GM12892 (cell line): ENCODE data around the gene DSCAML1.

Source experiments
- DNase-seq: peaks from one replicate; pipeline ENCODE4 v3.0.0; 2011; ENCODE audit not compliant: insufficient read length
- FAIRE-seq: peaks from 2 replicates; lab custom pipeline; 2011; peaks lifted over from hg19 to GRCh38; lab: Jason Lieb, UNC
- POLR2A ChIP-seq: IDR thresholded peaks from 2 replicates; pipeline ENCODE4 v1.6.1; 2011; ENCODE audit warnings: low read depth, low read length, control low read depth
- POLR2AphosphoS5 ChIP-seq: IDR thresholded peaks from 2 replicates; pipeline ENCODE4 v1.6.1; 2011; ENCODE audit warnings: low read depth, low read length, control low read depth
- TAF1 ChIP-seq: IDR thresholded peaks from 2 replicates; pipeline ENCODE4 v1.6.1; 2011; ENCODE audit warnings: low read depth, mild to moderate bottlenecking, control low read depth, low read length, borderline replicate concordance

The DSCAML1 gene

DNA sequence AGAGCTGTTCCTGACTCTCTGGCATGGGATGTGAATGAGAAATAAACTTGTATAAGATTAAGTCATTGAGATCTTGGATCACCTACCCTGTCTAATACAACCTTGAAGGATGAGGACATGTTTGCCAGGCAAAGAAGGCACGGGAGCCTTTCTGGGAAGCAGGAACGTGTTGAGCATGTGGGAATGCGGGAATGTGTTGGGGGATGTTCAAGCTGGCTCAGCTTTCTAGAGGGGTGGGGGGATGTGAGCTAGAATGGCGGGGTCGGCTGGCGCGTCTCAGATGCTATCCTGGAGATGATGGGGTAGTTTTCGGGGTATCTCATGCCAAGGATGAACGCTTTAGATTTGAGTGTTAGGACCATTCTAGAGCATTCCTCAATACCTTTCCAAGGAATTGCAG, 227.1 kb downstream of the DSCAML1 start:
- no peak for DNase-seq
- FAIRE-seq, result no peak
- TF ChIP-seq POLR2AphosphoS5 (no peak), TAF1 (no peak), POLR2A (no peak)

DNA sequence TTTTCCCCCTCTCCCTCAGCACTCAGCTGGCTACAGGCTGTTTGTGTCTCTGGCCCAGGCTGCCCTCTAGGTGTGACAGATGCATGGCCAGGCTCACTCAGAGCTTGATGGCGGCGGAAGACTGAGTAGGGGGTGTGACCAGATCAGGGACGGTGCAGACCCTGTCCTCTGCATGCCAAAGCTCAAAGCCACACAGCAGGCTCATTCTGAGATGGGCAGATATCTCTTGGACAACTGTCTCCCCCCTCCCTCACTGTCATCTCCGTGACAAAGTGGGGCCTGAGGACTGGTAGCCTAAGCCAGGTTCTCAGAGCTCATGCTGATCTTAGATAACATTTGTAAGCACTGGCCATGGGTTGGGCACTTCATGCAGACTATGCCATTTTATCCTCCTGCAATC, 231.3 kb downstream of the DSCAML1 start:
- DNase-seq, result no peak
- FAIRE-seq, result no peak
- TF ChIP-seq POLR2AphosphoS5, result no peak
- no peak for TF ChIP-seq POLR2A
- no peak for TF ChIP-seq TAF1

- FAIRE-seq, result no peak
These were observed 232.7 kb downstream of the DSCAML1 start for GRCh38 chr11:117564321-117564720.

DNA sequence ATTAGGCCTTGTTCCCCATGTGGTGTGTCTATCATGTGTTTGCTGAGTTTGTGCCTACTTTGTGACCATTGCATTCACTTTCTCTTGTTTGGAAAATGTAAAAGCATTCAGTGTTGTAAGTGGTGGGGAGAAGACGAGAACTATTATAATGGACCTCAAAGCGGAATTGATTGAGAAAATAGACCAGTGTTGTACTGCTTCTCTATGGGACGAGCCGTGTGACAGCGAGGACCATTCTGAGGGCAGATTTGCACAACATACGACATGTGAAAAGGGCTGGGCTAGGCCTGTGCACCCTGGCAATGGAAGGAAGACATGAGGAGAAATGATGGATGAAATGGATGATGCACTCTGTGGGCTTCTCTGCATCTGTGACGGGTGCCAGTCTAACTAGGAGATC, 233.5 kb downstream of the DSCAML1 start:
- no peak for FAIRE-seq
- DNase-seq, result no peak

More at GRCh38 chr11:117564321-117564720, 232.7 kb downstream of the DSCAML1 start:
- no peak for TF ChIP-seq POLR2A
- no peak for TF ChIP-seq TAF1
- TF ChIP-seq POLR2AphosphoS5, result no peak
- no peak for DNase-seq

DNA sequence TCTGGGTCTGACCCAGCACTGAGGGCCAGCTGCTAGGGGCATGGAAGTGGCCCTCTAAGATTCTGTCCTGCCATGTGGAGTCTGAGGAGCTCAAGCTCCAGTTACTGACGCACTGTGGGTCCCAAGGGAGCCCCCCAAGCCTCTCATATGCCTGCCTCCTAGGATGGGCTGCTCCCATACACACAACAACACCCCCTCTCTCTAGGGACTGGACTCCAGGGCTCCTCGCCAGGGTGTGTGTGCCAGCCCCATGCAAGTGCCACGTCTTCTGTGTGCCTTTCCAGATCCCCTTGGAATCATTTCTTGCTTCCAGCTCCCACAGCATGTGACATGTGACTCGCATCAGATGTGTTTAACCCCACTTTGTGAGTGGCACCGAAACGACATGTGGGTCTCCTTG, 234.9 kb downstream of the DSCAML1 start:
- DNase-seq (no peak), FAIRE-seq (no peak)
- TF ChIP-seq POLR2A, result no peak
- TF ChIP-seq TAF1, result no peak
- TF ChIP-seq POLR2AphosphoS5, result no peak

More for the DNA sequence above, 233.5 kb downstream of the DSCAML1 start:
- TF ChIP-seq POLR2AphosphoS5, result no peak
- TF ChIP-seq TAF1, result no peak
- no peak for TF ChIP-seq POLR2A

DNA sequence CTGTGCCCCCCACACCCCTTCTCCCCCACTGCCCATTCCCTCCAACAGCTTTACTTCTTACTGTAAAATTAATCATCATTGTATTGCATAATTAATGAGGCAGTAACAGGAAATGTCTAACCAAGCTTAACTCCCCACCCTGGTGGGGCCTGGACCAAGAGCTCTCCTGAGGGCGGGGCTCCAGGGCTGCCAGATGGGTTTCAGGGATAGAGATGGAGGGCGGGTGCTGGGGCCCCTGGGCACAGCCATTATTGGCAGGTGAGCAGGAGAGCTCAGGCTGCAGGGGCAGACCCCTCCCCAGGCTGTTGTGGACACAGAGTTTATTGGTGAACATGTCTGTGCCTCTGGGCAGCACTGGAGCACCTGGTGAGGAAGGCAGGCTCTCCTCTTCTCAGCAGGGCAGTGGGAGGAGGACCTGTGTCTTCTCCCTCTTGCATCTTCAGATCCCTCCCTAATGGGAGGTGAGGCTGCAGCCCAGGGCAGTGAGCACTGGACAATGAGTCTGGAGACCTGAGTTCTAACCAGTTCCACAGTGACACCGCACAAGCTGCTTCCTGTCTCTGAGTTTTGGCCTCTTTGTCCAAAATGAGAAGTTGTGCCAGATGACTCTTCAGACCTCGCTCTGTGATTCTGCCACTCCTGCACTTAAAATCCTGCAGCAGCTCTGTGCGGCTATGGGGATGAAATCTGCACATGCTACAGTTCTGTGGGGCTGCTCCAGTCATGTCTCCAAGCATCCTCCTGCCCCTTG, 236.1 kb downstream of the DSCAML1 start:
- FAIRE-seq (no peak), DNase-seq (no peak)
- TF ChIP-seq TAF1, result no peak
- TF ChIP-seq POLR2A, result no peak
- TF ChIP-seq POLR2AphosphoS5, result no peak

DNA sequence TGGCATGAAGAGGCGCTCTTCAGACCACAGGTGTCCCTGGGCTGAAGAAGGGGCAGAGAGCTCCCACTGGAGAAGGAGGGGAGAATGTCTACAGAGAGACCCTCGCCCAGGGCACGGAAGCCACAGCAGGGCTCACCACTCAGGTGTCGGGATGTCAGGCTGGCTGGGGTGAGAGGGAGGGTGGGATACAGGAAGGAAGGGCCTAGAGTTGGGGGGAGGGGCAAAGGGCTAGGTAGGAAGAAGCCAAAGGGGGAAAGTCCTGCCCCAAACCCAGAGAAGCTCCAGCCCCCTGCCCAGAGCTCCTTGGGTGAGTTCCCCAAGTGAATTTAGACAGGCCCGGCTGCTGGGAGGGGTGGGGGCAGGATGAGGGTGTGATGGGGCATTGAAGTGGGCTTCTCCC, 237.3 kb downstream of the DSCAML1 start:
- no peak for TF ChIP-seq POLR2AphosphoS5
- no peak for TF ChIP-seq TAF1
- no peak for TF ChIP-seq POLR2A
- FAIRE-seq, result no peak
- no peak for DNase-seq

GRCh38 chr11:117557361-117557760, 239.7 kb downstream of the DSCAML1 start:
- TF ChIP-seq POLR2A (no peak), TAF1 (no peak), POLR2AphosphoS5 (no peak)
- FAIRE-seq (no peak), DNase-seq (no peak)

- no peak for TF ChIP-seq POLR2AphosphoS5
- no peak for TF ChIP-seq TAF1
- TF ChIP-seq POLR2A, result no peak
- DNase-seq (no peak), FAIRE-seq (no peak)
These were observed 242.2 kb downstream of the DSCAML1 start for GRCh38 chr11:117554601-117555333.

- DNase-seq (no peak), FAIRE-seq (no peak)
- TF ChIP-seq TAF1 (no peak), POLR2A (no peak), POLR2AphosphoS5 (no peak)
These were observed 244.4 kb downstream of the DSCAML1 start for GRCh38 chr11:117552626-117553025.

- TF ChIP-seq TAF1 (no peak), POLR2A (no peak), POLR2AphosphoS5 (no peak)
- FAIRE-seq (no peak), DNase-seq (no peak)
These were observed 245.2 kb downstream of the DSCAML1 start for GRCh38 chr11:117551761-117552343.
